CMK (cell line): ENCODE measurements around the gene KIF13A.
"Not testable (repeated sequence)": the region's sequence is repeated elsewhere in the genome, so short reads cannot be mapped to it uniquely, and the experiment has no call there.

Experiments
- DNase-seq: peaks from one replicate; pipeline ENCODE4 v3.0.0-alpha.2; 2010; ENCODE audit warnings: low read depth

KIF13A gene

GRCh38 chr6:17845598-17845997 is 141.8 kb downstream of the KIF13A start:
- DNase-seq = no peak

DNA sequence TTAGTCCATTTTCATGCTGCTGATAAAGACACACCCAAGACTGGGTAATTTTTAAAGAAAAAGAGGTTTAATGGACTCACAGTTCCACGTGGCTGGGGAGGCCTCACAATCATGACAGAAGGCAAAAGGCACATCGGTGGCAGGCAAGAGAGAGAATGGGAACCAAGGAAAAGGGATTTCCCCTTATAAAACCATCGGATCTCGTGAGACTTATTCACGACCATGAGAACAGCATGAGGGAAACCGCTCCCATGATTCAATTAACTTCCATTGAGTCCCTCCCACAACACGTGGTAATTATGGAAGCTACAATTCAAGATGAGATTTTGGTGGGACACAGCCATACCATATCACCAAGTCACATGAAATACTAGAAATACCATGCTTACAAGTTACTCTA is 142.5 kb downstream of the KIF13A start:
- DNase-seq = not testable (repeated sequence)

DNA sequence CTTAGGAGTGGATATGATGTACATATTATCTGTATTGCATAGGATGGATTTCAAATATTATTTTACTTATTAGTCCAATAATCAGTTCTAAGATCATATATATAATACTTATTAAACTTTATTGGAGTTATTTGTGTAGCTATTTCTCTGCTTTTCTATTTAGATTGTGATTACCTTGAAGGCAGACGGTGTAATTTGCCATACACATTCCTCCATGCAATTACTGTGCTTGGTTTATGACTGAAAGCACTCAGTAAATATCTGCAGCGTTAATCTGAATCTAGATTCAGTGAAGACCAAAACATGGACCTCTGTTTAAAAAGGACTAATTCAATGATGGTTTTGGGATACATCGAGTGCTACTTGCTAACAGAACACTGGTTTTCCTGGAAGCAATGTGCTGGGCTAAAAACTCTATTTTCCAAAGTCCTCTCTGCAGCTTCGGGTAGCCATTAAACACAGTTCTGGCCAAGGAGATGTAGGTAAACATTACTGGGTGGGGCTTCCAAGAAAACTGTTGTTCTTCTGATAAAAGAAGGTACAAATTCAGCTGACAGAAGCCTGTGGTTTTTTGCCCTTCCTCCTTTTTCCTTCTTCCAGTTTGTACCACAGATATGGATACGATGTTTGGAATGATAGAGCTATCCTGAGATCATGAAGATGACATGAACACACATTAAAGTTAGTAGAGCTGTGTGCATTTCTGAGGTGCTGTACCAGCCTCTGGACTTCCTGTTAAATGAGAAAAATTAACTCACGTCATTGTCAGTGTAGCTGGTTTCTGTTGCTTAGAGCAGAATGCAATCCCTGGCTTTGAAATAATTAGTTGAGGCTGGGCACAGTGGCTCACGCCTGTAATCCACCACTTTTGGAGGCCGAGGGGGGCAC is 144.3 kb downstream of the KIF13A start:
- no peak for DNase-seq

- no peak for DNase-seq
Observed at GRCh38 chr6:17842014-17842776, 145.2 kb downstream of the KIF13A start.

DNA sequence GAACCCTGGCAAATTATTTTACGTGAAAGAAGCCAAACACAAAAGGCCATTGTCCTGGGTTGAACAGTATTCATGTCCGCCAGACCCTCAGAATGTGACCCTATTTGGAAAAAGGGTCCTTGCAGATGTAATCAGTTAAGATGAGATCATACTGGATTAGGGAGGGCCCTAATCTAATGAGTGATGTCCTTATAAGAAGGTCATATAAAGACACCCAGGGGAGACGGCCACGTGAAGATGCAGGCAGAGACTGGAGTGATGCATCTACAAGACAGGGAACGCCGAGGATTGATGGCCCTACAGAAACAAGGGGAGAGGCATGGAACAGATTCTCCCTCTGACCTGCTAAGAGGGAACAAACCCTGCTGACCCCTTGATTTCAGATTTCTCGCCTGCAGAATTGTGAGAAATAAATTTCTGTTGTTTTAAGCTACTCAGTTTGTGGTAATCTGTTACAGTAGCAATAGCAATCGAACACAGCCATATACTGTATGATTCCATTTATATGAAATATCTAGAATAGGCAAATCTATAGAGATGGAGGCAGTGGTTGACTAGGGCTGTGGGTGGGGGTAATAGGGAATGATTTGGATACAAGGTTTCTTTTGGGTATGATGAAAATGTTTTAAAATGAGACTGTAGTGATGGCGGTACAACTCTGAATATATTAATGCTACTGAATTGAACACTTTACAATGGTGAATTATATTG is 147.8 kb downstream of the KIF13A start:
- DNase-seq = no peak

DNA sequence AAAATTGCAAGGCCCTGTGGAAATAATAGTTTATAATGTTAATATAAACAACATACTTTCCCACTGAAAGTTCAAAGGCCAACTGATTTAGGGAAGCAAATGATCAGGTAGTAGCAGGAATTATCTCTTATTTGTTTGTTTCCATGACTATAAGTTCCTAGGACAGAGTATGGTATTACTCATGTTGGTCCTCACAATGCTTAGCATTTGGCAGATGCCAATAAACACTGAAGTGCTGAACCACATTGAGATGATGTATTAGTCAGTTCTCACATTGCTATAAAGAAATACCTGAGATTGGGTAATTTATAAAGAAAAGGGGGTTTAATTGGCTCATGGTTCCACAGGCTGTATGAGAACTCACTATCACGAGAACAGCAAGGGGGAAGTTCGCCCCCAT is 151.1 kb downstream of the KIF13A start:
- no peak for DNase-seq

DNA sequence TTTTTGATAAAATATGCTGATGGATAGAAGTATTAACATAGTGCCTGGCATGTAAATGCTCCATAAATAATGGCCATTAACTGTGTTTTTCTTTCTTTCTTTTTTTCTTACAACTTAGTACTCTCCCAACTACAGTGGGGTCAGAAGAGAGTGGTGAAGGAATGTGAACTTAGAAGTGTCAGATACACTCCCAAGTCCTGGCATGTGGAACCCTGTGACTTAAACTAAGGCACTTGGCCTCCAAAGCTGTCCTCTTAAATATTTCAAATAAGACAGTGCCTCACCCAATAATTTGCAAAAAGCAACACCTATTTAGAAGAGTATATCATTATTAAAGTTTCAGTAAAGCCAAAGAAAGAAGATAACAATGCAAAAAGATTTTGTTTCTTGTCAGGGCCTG is 151.7 kb downstream of the KIF13A start:
- DNase-seq = no peak

- no peak for DNase-seq
Observed at GRCh38 chr6:17831135-17831534, 156.3 kb downstream of the KIF13A start.

GRCh38 chr6:17829905-17830304 is 157.5 kb downstream of the KIF13A start:
- DNase-seq = no peak

- no peak for DNase-seq
Observed at GRCh38 chr6:17828149-17828548, 159.3 kb downstream of the KIF13A start.

GRCh38 chr6:17826301-17826700 is 161.1 kb downstream of the KIF13A start:
- DNase-seq = no peak

- DNase-seq = no peak
Observed at GRCh38 chr6:17820055-17820454, 167.4 kb downstream of the KIF13A start.

DNA sequence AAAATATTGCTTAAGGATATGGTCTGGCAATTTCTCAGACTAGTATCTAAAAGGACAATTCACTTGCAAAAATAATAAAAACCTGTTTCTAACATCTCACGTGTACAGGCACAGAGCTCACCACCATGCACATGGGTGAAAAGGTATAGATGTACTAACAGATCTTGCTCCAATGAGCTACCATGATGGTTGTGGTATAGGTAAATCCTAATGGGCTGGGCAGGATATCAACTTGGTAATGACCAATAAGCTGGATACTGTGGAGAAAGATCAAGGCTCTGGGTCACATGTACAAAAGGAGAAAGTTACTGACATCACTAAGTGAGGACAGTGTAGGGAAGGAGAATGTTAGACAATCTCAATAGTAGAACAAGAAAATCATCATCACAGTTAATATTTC is 169.7 kb downstream of the KIF13A start:
- DNase-seq = no peak

DNA sequence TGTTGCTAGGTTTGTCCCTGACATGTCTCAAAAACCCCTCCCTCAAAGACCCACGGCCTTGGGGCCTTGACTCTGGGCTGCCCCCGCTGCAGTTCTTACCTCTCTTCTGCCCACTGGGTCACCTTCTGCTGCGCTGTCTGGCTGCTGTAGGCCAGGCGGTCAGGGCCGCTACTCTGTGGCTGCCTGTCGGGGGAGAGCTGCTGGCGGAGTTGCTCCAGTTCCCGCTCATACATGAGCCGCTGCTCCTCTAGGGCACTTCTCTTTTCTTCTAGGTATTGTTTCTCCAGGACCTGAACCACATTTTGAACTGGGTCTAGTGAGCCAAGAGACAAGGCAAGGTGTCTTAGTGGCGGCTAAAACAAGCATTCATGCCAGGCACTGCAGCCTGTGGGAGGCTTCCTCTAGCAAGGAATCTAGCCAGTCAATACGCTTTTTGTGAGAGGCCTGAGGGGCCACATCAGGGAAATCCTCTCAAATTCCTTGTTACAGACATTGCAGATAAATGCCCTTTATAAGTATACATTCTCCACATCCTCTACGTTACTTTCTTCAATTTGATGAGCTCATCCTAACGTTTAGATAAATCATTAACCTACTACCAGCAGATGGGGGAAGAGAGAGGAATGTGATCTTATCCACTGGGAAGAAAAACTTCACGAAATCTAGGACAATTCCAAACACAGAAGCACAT is 170.4 kb downstream of the KIF13A start:
- DNase-seq = no peak

DNA sequence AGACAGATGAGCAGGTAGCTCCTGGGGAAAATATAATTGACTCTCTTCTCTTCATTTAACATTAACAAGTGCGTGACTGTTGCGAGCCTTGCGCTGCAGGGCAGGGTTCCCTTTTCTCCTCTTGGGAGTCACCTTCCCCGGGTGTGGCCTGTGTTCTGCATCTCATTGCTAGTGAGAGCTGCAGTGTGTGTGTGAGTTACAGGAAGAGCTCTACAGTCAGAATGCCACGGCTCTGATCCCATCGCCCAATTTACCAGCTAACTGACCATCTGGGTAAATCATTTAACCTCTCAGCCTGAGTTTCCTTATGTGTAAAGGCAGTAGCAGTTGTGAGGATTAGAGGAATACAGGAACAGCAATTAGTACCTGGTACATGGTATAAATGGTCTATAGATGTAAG is 173.9 kb downstream of the KIF13A start:
- no peak for DNase-seq

DNA sequence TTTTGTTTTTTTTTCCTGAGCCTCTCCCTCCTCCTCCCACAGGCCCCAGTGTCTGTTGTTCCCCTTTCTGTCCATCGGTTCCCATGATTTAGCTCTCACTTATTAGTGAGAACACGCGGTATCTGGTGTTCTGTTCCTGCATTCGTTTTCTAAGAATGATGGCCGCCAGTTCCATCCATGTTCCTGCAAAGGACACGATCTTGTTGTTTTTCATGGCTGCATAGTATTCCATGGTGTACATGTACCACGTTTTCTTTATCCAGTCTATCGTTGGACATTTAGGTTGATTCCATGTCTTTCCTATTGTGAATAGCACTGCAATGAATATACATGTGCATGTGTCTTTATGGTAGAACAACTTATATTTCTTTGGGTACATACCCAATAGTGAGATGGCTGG is 175.1 kb downstream of the KIF13A start:
- DNase-seq = no peak

DNA sequence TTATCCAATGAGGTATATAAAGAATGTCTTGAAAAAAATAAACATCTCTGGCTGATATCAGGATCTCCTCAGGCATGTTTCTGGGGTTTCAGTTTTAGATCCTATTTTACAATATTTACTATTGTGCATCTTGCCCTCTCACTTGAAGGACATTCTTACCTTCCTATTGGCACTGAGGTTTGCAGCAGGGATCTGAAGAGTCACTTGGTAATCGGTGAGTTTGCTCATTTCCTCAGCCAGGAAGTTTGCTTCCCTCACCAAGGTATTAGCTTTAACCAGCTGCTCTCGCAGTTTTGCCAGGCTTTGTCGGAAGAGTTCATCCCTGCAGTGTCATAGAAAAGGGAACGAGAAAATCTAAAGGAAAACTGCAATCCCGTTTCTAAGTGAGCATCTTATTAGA is 178.8 kb downstream of the KIF13A start:
- no peak for DNase-seq

DNA sequence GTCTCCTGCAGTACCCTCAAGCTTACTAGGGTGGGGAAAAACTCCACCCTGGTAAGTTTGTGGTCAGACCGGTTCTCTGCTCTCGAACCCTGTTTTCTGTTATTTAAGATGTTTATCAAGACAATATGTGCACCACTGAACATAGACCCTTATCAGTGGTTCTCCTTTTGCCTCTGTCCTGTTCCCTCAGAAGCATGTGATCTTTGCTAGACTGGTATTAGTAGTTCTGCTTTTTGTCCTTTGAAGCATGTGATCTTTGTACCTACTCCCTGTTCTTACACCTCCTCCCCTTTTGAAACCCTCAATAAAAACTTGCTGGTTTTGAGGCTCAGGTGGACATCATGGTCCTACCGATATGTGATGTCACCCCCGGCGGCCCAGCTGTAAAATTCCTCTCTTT is 180.0 kb downstream of the KIF13A start:
- not testable (repeated sequence) for DNase-seq

GRCh38 chr6:17803409-17803808 is 184.0 kb downstream of the KIF13A start:
- DNase-seq = no peak

DNA sequence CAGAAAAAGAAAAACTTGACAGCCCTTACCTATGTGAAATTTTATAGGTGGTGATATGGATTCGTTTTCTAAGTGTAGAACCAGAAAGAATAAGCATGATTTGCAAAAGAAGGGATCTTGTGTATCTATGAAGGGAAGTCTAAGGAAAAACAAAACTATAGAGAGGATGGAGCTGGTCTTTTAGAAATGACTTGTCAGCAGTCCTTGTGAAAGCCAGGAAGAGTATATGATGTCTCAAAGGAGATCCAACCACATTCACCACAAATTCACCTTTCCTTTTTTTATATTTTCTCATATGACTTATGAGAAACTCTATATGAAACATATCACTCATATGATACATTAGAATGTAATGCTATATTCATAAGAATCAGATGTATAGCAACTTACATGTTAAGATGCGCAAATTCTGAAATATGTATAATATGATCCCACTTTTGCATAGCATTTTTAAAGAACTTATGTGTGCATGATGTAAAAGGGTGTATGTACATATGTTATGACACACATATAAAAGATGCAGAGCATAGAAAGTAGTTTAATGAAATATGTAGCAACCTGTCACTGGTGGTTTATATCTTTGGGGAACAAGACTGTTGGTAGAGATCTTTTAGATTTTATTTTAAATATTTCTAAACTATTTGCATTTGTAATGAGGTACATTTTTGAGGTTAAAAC is 188.8 kb downstream of the KIF13A start:
- DNase-seq = no peak

- DNase-seq = no peak
Observed at GRCh38 chr6:17790489-17790888, 196.9 kb downstream of the KIF13A start.
